ENCODE data around the gene PSME4.
"Not testable (repeated sequence)": the region's sequence is repeated elsewhere in the genome, so short reads cannot be mapped to it uniquely, and the experiment has no call there.

The PSME4 gene

GRCh38 chr2:53933329-53933728, 37.5 kb downstream of the PSME4 start:
- no peaks in the 10 kb centered on the region for H3K9me3 ChIP-seq (ENCODE audit: control insufficient read depth, insufficient read depth, low read length)
- no peak for DNase-seq (ENCODE audit: low read depth, low spot score)
- no peak overlapping the region for H3K27ac ChIP-seq (ENCODE audit: low read length)
- no peaks in the 10 kb centered on the region for H3K4me1 ChIP-seq (ENCODE audit: control insufficient read depth, insufficient read depth, low read length)
- H3K36me3 ChIP-seq (ENCODE audit: control insufficient read depth, insufficient read depth, low read length): peaks cover 15% of the 10 kb centered on the region; the same call in 1 of the 2 replicates
- WGBS (ENCODE audit: insufficient coverage, insufficient read length): no CpG with 5 or more reads among the region's 8 CpGs
- H3K27me3 ChIP-seq (ENCODE audit: control insufficient read depth, insufficient read depth, low read length): no peaks in the 10 kb centered on the region
- no peak overlapping the region for H3K4me3 ChIP-seq (ENCODE audit: low read length)

GRCh38 chr2:53926321-53926720, 44.5 kb downstream of the PSME4 start:
- no CpG with 5 or more reads among the region's 8 CpGs for WGBS (ENCODE audit: insufficient coverage, insufficient read length)
- H3K4me3 ChIP-seq (ENCODE audit: low read length); H3K27me3 ChIP-seq (ENCODE audit: control insufficient read depth, insufficient read depth, low read length): not testable (repeated sequence)

GRCh38 chr2:53913721-53914120, 57.1 kb downstream of the PSME4 start:
- WGBS (ENCODE audit: insufficient coverage, insufficient read length): no CpG with 5 or more reads among the region's 3 CpGs
- no peaks in the 10 kb centered on the region for H3K27me3 ChIP-seq (ENCODE audit: control insufficient read depth, insufficient read depth, low read length)
- no peak for DNase-seq (ENCODE audit: low read depth, low spot score)
- no peaks in the 10 kb centered on the region for H3K4me1 ChIP-seq (ENCODE audit: control insufficient read depth, insufficient read depth, low read length)
- no peak overlapping the region for H3K4me3 ChIP-seq (ENCODE audit: low read length)
- H3K9me3 ChIP-seq (ENCODE audit: control insufficient read depth, insufficient read depth, low read length): no peaks in the 10 kb centered on the region
- no peak overlapping the region for H3K27ac ChIP-seq (ENCODE audit: low read length)
- no peaks in the 10 kb centered on the region for H3K36me3 ChIP-seq (ENCODE audit: control insufficient read depth, insufficient read depth, low read length)

More at GRCh38 chr2:53926321-53926720, 44.5 kb downstream of the PSME4 start:
- not testable (repeated sequence) for DNase-seq (ENCODE audit: low read depth, low spot score); H3K4me1 ChIP-seq (ENCODE audit: control insufficient read depth, insufficient read depth, low read length); H3K9me3 ChIP-seq (ENCODE audit: control insufficient read depth, insufficient read depth, low read length); H3K27ac ChIP-seq (ENCODE audit: low read length)
- peaks cover 21% of the 10 kb centered on the region; the same call in 1 of the 2 replicates for H3K36me3 ChIP-seq (ENCODE audit: control insufficient read depth, insufficient read depth, low read length)

- Histone ChIP-seq H3K36me3 (ENCODE audit: control insufficient read depth, insufficient read depth, low read length) (no peaks in the 10 kb centered on the region; the same call in 1 of the 2 replicates), H3K4me1 (ENCODE audit: control insufficient read depth, insufficient read depth, low read length) (no peaks in the 10 kb centered on the region), H3K27me3 (ENCODE audit: control insufficient read depth, insufficient read depth, low read length) (no peaks in the 10 kb centered on the region), H3K4me3 (ENCODE audit: low read length) (no peak overlapping the region), H3K9me3 (ENCODE audit: control insufficient read depth, insufficient read depth, low read length) (no peaks in the 10 kb centered on the region), H3K27ac (ENCODE audit: low read length) (no peak overlapping the region)
- DNase-seq (ENCODE audit: low read depth, low spot score): no peak
- no CpG with 5 or more reads among the region's 4 CpGs for WGBS (ENCODE audit: insufficient coverage, insufficient read length)
Measured at GRCh38 chr2:53911434-53912189, 59.2 kb downstream of the PSME4 start.

GRCh38 chr2:53907582-53907981, 63.2 kb downstream of the PSME4 start:
- H3K9me3 ChIP-seq (ENCODE audit: control insufficient read depth, insufficient read depth, low read length): no peaks in the 10 kb centered on the region
- no peak for DNase-seq (ENCODE audit: low read depth, low spot score)
- no peaks in the 10 kb centered on the region for H3K4me1 ChIP-seq (ENCODE audit: control insufficient read depth, insufficient read depth, low read length)
- H3K27ac ChIP-seq (ENCODE audit: low read length): no peak overlapping the region
- WGBS (ENCODE audit: insufficient coverage, insufficient read length): no CpG with 5 or more reads among the region's 1 CpG
- no peaks in the 10 kb centered on the region for H3K27me3 ChIP-seq (ENCODE audit: control insufficient read depth, insufficient read depth, low read length)
- H3K36me3 ChIP-seq (ENCODE audit: control insufficient read depth, insufficient read depth, low read length): peaks cover 4% of the 10 kb centered on the region
- H3K4me3 ChIP-seq (ENCODE audit: low read length): no peak overlapping the region

- Histone ChIP-seq H3K27me3 (ENCODE audit: control insufficient read depth, insufficient read depth, low read length) (no peaks in the 10 kb centered on the region), H3K27ac (ENCODE audit: low read length) (no peak overlapping the region), H3K4me3 (ENCODE audit: low read length) (no peak overlapping the region), H3K9me3 (ENCODE audit: control insufficient read depth, insufficient read depth, low read length) (no peaks in the 10 kb centered on the region), H3K36me3 (ENCODE audit: control insufficient read depth, insufficient read depth, low read length) (peaks cover 6% of the 10 kb centered on the region), H3K4me1 (ENCODE audit: control insufficient read depth, insufficient read depth, low read length) (no peaks in the 10 kb centered on the region)
- DNase-seq (ENCODE audit: low read depth, low spot score): no peak
- WGBS (ENCODE audit: insufficient coverage, insufficient read length): no CpG with 5 or more reads among the region's 9 CpGs
Measured at GRCh38 chr2:53905396-53905795, 65.4 kb downstream of the PSME4 start.

- Histone ChIP-seq H3K27me3 (ENCODE audit: control insufficient read depth, insufficient read depth, low read length) (no peaks in the 10 kb centered on the region), H3K36me3 (ENCODE audit: control insufficient read depth, insufficient read depth, low read length) (peaks cover 6% of the 10 kb centered on the region), H3K4me3 (ENCODE audit: low read length) (no peak overlapping the region), H3K27ac (ENCODE audit: low read length) (no peak overlapping the region), H3K4me1 (ENCODE audit: control insufficient read depth, insufficient read depth, low read length) (no peaks in the 10 kb centered on the region), H3K9me3 (ENCODE audit: control insufficient read depth, insufficient read depth, low read length) (no peaks in the 10 kb centered on the region)
- 100% methylated on average over 1 of the region's 4 CpGs for WGBS (ENCODE audit: insufficient coverage, insufficient read length)
- DNase-seq (ENCODE audit: low read depth, low spot score): no peak
Measured at GRCh38 chr2:53903011-53903410, 67.8 kb downstream of the PSME4 start.

GRCh38 chr2:53901192-53901591, 69.6 kb downstream of the PSME4 start:
- no peak overlapping the region for H3K4me3 ChIP-seq (ENCODE audit: low read length)
- no peaks in the 10 kb centered on the region for H3K9me3 ChIP-seq (ENCODE audit: control insufficient read depth, insufficient read depth, low read length)
- peaks cover 6% of the 10 kb centered on the region for H3K36me3 ChIP-seq (ENCODE audit: control insufficient read depth, insufficient read depth, low read length)
- H3K27ac ChIP-seq (ENCODE audit: low read length): no peak overlapping the region
- DNase-seq (ENCODE audit: low read depth, low spot score): no peak
- no peaks in the 10 kb centered on the region for H3K27me3 ChIP-seq (ENCODE audit: control insufficient read depth, insufficient read depth, low read length)
- WGBS (ENCODE audit: insufficient coverage, insufficient read length): no CpG with 5 or more reads among the region's 3 CpGs
- no peaks in the 10 kb centered on the region for H3K4me1 ChIP-seq (ENCODE audit: control insufficient read depth, insufficient read depth, low read length)

GRCh38 chr2:53896864-53897263, 73.9 kb downstream of the PSME4 start:
- Histone ChIP-seq H3K27me3 (ENCODE audit: control insufficient read depth, insufficient read depth, low read length) (no peaks in the 10 kb centered on the region), H3K9me3 (ENCODE audit: control insufficient read depth, insufficient read depth, low read length) (no peaks in the 10 kb centered on the region), H3K36me3 (ENCODE audit: control insufficient read depth, insufficient read depth, low read length) (peaks cover 4% of the 10 kb centered on the region; the same call in 1 of the 2 replicates), H3K4me1 (ENCODE audit: control insufficient read depth, insufficient read depth, low read length) (no peaks in the 10 kb centered on the region), H3K4me3 (ENCODE audit: low read length) (no peak overlapping the region), H3K27ac (ENCODE audit: low read length) (no peak overlapping the region)
- no peak for DNase-seq (ENCODE audit: low read depth, low spot score)
- WGBS (ENCODE audit: insufficient coverage, insufficient read length): no CpG with 5 or more reads among the region's 3 CpGs

GRCh38 chr2:53886406-53887280, 84.2 kb downstream of the PSME4 start:
- Histone ChIP-seq H3K27ac (ENCODE audit: low read length) (no peak overlapping the region), H3K36me3 (ENCODE audit: control insufficient read depth, insufficient read depth, low read length) (peaks cover 16% of the 10 kb centered on the region; the same call in 1 of the 2 replicates), H3K9me3 (ENCODE audit: control insufficient read depth, insufficient read depth, low read length) (no peaks in the 10 kb centered on the region), H3K27me3 (ENCODE audit: control insufficient read depth, insufficient read depth, low read length) (no peaks in the 10 kb centered on the region), H3K4me1 (ENCODE audit: control insufficient read depth, insufficient read depth, low read length) (no peaks in the 10 kb centered on the region), H3K4me3 (ENCODE audit: low read length) (no peak overlapping the region)
- WGBS (ENCODE audit: insufficient coverage, insufficient read length): 100% methylated on average over 1 of the region's 5 CpGs
- no peak for DNase-seq (ENCODE audit: low read depth, low spot score)
